ENCODE measurements around the gene NHS. TPM values are rescaled to one million over a fixed set of nuclear protein-coding genes. Genes with fewer than 3 reads are reported as not detected.

NHS gene
- total RNA-seq, 6 experiments from 2014 or later = 2.8 to 6.1 (median 4.9) TPM

GRCh38 chrX:17634542-17635207, 259.7 kb downstream of the NHS start:
- Mint-ChIP-seq H3K4me3 (no peak overlapping the region), H3K27me3 (ENCODE audit: insufficient read depth) (no peaks in the 10 kb centered on the region), H3K4me1 (ENCODE audit: low read depth) (peaks cover 14% of the 10 kb centered on the region), H3K9me3 (no peaks in the 10 kb centered on the region), H3K36me3 (ENCODE audit: low read depth) (no peaks in the 10 kb centered on the region), H3K27ac (no peak overlapping the region)
- no peak for TF ChIP-seq CTCF (IDR thresholded peaks at IDR 0.05)
- no peak for DNase-seq

- no peaks in the 10 kb centered on the region for H3K9me3 Mint-ChIP-seq
These were observed 260.2 kb downstream of the NHS start for GRCh38 chrX:17635231-17635630.

GRCh38 chrX:17637235-17637634, 262.2 kb downstream of the NHS start:
- Mint-ChIP-seq H3K4me3 (no peak overlapping the region), H3K27me3 (ENCODE audit: insufficient read depth) (no peaks in the 10 kb centered on the region), H3K36me3 (ENCODE audit: low read depth) (no peaks in the 10 kb centered on the region), H3K9me3 (no peaks in the 10 kb centered on the region), H3K27ac (no peak overlapping the region), H3K4me1 (ENCODE audit: low read depth) (peaks cover 14% of the 10 kb centered on the region)
- TF ChIP-seq CTCF (IDR thresholded peaks at IDR 0.05) = no peak
- no peak for DNase-seq

More at GRCh38 chrX:17635231-17635630, 260.2 kb downstream of the NHS start:
- Mint-ChIP-seq H3K27ac (no peak overlapping the region), H3K4me3 (no peak overlapping the region), H3K27me3 (ENCODE audit: insufficient read depth) (no peaks in the 10 kb centered on the region), H3K4me1 (ENCODE audit: low read depth) (peaks cover 14% of the 10 kb centered on the region), H3K36me3 (ENCODE audit: low read depth) (no peaks in the 10 kb centered on the region)
- no peak for TF ChIP-seq CTCF (IDR thresholded peaks at IDR 0.05)
- DNase-seq = no peak

- no peaks in the 10 kb centered on the region for H3K9me3 Mint-ChIP-seq
These were observed 263.7 kb downstream of the NHS start for GRCh38 chrX:17638731-17639130.

GRCh38 chrX:17642891-17643290, 267.9 kb downstream of the NHS start:
- no peak overlapping the region for H3K4me3 Mint-ChIP-seq

More at GRCh38 chrX:17638731-17639130, 263.7 kb downstream of the NHS start:
- no peak overlapping the region for H3K27ac Mint-ChIP-seq
- DNase-seq = no peak
- H3K36me3 Mint-ChIP-seq (ENCODE audit: low read depth) = no peaks in the 10 kb centered on the region
- H3K4me1 Mint-ChIP-seq (ENCODE audit: low read depth) = peaks cover 10% of the 10 kb centered on the region
- H3K27me3 Mint-ChIP-seq (ENCODE audit: insufficient read depth) = no peaks in the 10 kb centered on the region
- no peak overlapping the region for H3K4me3 Mint-ChIP-seq
- no peak for TF ChIP-seq CTCF (IDR thresholded peaks at IDR 0.05)

More at GRCh38 chrX:17642891-17643290, 267.9 kb downstream of the NHS start:
- Mint-ChIP-seq H3K36me3 (ENCODE audit: low read depth) (no peaks in the 10 kb centered on the region), H3K9me3 (no peaks in the 10 kb centered on the region), H3K27me3 (ENCODE audit: insufficient read depth) (no peaks in the 10 kb centered on the region), H3K27ac (no peak overlapping the region), H3K4me1 (ENCODE audit: low read depth) (peaks cover 10% of the 10 kb centered on the region)
- DNase-seq = no peak
- TF ChIP-seq CTCF (IDR thresholded peaks at IDR 0.05) = no peak

All from HFFc6 (cell line).